D721Med (cell line): ENCODE data around the gene ACAD11.
"Not testable (repeated sequence)": the region's sequence is repeated elsewhere in the genome, so short reads cannot be mapped to it uniquely, and the experiment has no call there.

Source experiments
- DNase-seq: peaks from one replicate; pipeline ENCODE4 v3.0.0; 2011; ENCODE audit warnings: low spot score; ENCODE audit not compliant: insufficient read length
- FAIRE-seq: peaks from 2 replicates; lab custom pipeline; 2011; peaks lifted over from hg19 to GRCh38; lab: Jason Lieb, UNC
- TF ChIP-seq, protein P1 (sequence below): IDR thresholded peaks from 2 replicates; pipeline ENCODE4 v1.5.1; 2012; ENCODE audit warnings: mild to moderate bottlenecking, control low read depth; ENCODE audit not compliant: insufficient read depth; ENCODE audit errors: missing control alignments

Gene ACAD11

DNA sequence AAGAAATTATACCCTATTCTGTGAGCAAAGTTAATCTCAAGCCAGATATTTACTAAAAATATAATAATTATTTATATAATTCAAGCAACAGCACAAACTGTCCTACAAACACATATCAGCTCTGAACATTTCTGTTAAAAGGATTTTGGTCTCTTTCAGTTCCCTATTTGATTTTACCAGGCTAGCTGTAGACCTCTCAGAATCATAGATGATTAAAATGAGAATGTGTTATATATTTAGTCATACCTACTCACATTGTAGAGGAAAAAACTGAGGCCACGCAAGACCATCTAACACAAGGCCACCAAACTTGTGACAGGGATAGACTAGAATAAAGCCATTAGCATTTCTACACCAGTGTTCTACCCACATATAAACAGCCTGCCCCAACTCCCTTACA lies 34.0 kb downstream of the ACAD11 start:
- TF ChIP-seq, protein P1, sequence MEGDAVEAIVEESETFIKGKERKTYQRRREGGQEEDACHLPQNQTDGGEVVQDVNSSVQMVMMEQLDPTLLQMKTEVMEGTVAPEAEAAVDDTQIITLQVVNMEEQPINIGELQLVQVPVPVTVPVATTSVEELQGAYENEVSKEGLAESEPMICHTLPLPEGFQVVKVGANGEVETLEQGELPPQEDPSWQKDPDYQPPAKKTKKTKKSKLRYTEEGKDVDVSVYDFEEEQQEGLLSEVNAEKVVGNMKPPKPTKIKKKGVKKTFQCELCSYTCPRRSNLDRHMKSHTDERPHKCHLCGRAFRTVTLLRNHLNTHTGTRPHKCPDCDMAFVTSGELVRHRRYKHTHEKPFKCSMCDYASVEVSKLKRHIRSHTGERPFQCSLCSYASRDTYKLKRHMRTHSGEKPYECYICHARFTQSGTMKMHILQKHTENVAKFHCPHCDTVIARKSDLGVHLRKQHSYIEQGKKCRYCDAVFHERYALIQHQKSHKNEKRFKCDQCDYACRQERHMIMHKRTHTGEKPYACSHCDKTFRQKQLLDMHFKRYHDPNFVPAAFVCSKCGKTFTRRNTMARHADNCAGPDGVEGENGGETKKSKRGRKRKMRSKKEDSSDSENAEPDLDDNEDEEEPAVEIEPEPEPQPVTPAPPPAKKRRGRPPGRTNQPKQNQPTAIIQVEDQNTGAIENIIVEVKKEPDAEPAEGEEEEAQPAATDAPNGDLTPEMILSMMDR, result no peak
- FAIRE-seq (no peak), DNase-seq (no peak)

DNA sequence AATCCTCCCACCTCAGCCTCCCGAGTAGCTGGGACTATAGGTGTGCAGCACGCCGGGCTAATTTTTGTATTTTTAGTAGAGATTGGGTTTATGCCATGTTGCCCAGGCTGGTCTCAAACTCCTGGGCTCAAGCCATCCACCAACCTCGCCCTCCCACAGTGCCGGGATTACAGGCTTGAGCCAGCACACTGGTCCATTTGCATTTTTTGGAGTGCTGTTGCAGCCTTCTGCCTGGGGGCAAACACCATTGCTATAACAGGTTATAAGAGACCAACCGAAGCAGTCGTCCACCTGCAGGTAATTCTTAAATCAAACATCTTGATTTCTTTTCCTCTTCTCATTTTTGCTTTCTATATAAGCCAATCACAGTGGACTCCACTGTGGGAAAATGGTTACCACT lies 34.8 kb downstream of the ACAD11 start:
- TF ChIP-seq, protein P1, result no peak
- FAIRE-seq, result no peak

DNA sequence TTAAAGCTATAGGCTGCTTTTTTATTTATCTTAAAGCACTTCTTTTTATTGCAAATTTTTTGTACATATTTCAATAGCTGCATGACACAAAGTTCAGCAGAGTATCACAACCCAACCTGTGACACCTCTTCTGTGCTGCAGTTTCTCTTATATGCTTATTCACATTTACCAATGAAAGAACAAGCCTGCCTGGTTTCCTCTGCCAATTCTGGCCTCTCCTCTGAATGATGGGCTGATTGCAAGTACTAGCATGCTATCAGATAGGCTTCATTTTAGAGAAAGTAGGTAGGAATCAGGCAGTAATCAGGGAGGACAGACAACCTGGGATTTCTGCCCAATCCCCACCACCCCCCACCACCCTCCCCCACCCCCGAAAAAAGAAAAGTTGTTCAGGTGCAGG lies 36.0 kb downstream of the ACAD11 start:
- no peak for FAIRE-seq

More for the DNA sequence above, 34.8 kb downstream of the ACAD11 start:
- no peak for DNase-seq

DNA sequence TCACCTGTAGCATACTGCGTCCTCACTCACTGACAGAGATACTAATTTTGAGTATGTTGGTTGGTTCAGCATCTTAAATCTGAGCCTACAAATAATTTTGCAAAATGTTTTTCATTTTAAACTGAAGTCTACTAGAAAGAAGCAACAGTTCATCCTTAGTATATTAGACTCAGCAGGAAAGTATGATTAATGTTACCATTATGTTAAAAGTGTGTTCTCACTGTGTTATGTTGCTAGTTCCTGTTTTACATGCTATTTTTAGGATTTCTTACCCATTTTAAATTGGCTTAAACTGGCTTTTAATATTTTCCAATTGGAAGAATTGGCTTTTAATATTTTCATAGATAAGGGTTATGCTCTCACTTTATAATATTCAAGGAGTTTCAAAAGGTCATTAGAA lies 36.8 kb downstream of the ACAD11 start:
- TF ChIP-seq, protein P1, result no peak
- no peak for FAIRE-seq
- DNase-seq, result no peak

More for the DNA sequence above, 36.0 kb downstream of the ACAD11 start:
- DNase-seq, result no peak
- TF ChIP-seq, protein P1, result no peak

DNA sequence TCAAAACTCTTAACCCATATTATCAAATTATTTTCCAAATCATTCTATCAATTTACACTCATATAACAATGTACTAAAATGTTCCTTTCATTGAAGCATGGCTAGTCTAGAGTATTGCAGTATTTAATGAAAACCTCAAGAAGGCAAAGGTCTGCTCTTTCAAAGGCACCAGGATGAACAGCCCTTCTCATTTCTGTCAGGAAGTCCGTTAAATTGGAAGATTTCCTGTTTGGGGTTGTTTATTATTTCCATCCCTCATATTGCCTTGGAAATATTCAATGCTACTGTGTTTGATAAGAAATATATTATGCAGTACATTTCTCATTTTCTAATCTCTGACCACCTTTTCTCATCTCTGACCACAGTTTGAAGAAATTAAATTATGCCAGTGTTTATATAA lies 37.5 kb downstream of the ACAD11 start:
- TF ChIP-seq, protein P1, result no peak
- FAIRE-seq (no peak), DNase-seq (no peak)

DNA sequence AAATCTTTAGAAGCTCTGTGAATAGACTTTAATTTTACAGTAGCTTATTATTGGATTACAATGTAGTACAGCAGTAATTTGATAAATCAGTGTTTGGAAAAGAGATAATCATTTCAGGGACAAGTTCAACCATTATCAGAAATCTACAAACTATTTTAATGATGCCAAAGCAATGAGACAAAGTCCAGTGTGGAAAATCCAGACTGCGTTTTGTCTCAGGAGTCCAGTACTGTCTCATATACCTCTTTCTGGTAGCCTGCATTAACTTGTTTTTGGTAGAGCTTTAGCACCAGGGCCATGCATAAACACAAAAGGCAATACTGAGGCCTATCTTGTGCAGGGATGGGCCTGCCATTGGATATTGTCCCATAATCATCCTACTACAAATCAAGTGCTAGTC lies 42.8 kb downstream of the ACAD11 start:
- FAIRE-seq (no peak), DNase-seq (no peak)
- TF ChIP-seq, protein P1, result no peak

DNA sequence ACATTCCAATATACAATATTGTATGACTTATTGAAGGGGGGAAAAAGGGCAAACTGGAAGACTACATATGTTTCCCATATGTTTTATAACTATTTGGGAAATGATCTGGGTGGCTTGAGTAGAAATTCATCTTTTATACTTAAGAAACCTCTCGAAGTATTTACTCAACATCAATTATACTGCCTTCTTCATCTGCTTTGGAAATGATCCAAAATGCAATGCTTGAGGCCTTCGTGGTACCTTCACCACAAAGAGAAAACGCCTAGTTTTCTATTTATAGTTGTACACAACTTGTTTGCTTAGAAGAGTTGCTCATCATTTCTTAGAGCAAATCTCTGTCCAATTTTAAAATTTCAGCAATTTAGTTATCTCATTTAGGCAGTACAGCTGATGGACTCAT lies 43.7 kb downstream of the ACAD11 start:
- DNase-seq (no peak), FAIRE-seq (no peak)
- TF ChIP-seq, protein P1, result no peak

DNA sequence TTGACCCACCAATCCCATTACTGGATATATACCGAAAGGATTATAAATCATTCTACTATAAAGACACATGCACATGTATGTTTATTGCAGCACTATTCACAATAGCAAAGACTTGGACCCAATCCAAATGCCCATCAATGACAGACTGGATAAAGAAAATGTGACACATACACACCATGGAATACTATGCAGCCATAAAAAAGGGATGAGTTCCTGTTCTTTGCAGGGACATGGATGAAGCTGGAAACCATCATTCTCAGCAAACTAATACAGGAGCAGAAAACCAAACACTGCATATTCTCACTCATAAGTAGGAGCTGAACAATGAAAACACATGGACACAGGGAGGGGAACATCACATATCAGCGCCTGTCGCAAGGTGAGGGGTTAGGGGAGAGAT lies 44.3 kb downstream of the ACAD11 start:
- not testable (repeated sequence) for DNase-seq, FAIRE-seq

DNA sequence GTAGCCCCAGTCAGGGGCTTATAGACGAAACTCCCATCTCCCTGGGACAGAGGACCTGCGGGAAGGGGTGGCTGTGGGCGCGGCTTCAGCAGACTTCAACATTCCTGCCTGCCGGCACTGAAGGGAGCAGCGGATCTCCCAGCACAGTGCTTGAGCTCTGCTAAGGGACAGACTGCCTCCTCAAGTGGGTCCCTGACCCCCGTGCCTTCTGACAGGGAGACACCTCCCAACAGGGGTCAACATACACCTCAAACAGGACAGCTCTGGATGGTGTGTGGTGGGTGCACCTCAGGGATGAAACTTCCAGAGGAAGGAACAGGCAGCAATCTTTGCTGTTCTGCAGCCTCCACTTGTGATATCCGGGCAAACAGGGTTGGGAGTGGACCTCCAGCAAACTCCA lies 53.0 kb downstream of the ACAD11 start:
- FAIRE-seq, DNase-seq: not testable (repeated sequence)
